H9 (cell line): ENCODE data around the gene C9orf72. TPM values are rescaled to one million over a fixed set of nuclear protein-coding genes. Genes with fewer than 3 reads are reported as not detected.

ENCODE experiments used
- DNase-seq: peaks from one replicate; pipeline ENCODE4 v3.0.0-alpha.2; 2017
- H2AFZ ChIP-seq: one replicate; pipeline ENCODE4 v1.6.1; 2013; ENCODE audit warnings: mild to moderate bottlenecking, low read length, control low read depth, moderate library complexity
- H2AK5ac ChIP-seq: 2 replicates; pipeline ENCODE4 v1.6.1; 2013; ENCODE audit warnings: low read length, control low read depth, mixed read lengths; ENCODE audit not compliant: insufficient read length
- H2BK120ac ChIP-seq: one replicate; pipeline ENCODE4 v1.6.1; 2013; ENCODE audit warnings: low read depth, mild to moderate bottlenecking, low read length, control low read depth, inconsistent platforms; ENCODE audit not compliant: poor library complexity, severe bottlenecking
- H2BK12ac ChIP-seq: 2 replicates; pipeline ENCODE4 v1.6.1; 2013; ENCODE audit warnings: low read length, control low read depth, mixed read lengths, low read depth; ENCODE audit not compliant: insufficient read length
- H2BK15ac ChIP-seq: 2 replicates; pipeline ENCODE4 v1.6.1; 2013; ENCODE audit warnings: low read depth, low read length, control low read depth
- H2BK20ac ChIP-seq: one replicate; pipeline ENCODE4 v1.6.1; 2013; ENCODE audit warnings: low read depth, mild to moderate bottlenecking, low read length, control low read depth, inconsistent platforms; ENCODE audit not compliant: poor library complexity, severe bottlenecking
- H2BK5ac ChIP-seq: 2 replicates; pipeline ENCODE4 v1.6.1; 2013; ENCODE audit warnings: low read length, control low read depth, mixed read lengths; ENCODE audit not compliant: insufficient read length
- H3K14ac ChIP-seq: 2 replicates; pipeline ENCODE4 v1.6.1; 2013; ENCODE audit warnings: low read length, control low read depth; ENCODE audit not compliant: insufficient read depth
- H3K18ac ChIP-seq: 2 replicates; pipeline ENCODE4 v1.6.1; 2013; ENCODE audit warnings: low read depth, mild to moderate bottlenecking, mixed read lengths, low read length, control low read depth; ENCODE audit not compliant: insufficient read length
- H3K23ac ChIP-seq: 2 replicates; pipeline ENCODE4 v1.6.1; 2013; ENCODE audit warnings: low read length, control low read depth, mixed read lengths, low read depth; ENCODE audit not compliant: insufficient read length
- H3K23me2 ChIP-seq: 2 replicates; pipeline ENCODE4 v1.6.1; 2013; ENCODE audit warnings: low read depth, mild to moderate bottlenecking, mixed read lengths, low read length, control low read depth; ENCODE audit not compliant: insufficient read length, poor library complexity, severe bottlenecking
- H3K27ac ChIP-seq: 2 replicates; pipeline ENCODE4 v1.5.1; 2013; ENCODE audit warnings: low read length, control low read depth, mixed read lengths, low read depth; ENCODE audit not compliant: insufficient read length
- H3K27me3 ChIP-seq: 2 replicates; pipeline ENCODE4 v1.6.1; 2013; ENCODE audit warnings: low read length, control low read depth, inconsistent platforms; ENCODE audit not compliant: insufficient read depth
- H3K4ac ChIP-seq: 2 replicates; pipeline ENCODE4 v1.6.1; 2013; ENCODE audit warnings: low read depth, mild to moderate bottlenecking, control low read depth, inconsistent platforms, low read length, moderate library complexity
- H3K4me1 ChIP-seq: 2 replicates; pipeline ENCODE4 v1.6.1; 2013; ENCODE audit warnings: low read length, control low read depth, inconsistent platforms; ENCODE audit not compliant: insufficient read depth
- H3K4me2 ChIP-seq: 2 replicates; pipeline ENCODE4 v1.6.1; 2013; ENCODE audit warnings: low read length, control low read depth, mixed read lengths; ENCODE audit not compliant: insufficient read length, insufficient read depth
- H3K56ac ChIP-seq: 2 replicates; pipeline ENCODE4 v1.6.1; 2013; ENCODE audit warnings: low read depth, mild to moderate bottlenecking, mixed read lengths, low read length, control low read depth; ENCODE audit not compliant: insufficient read length
- H3K79me1 ChIP-seq: 2 replicates; pipeline ENCODE4 v1.6.1; 2013; ENCODE audit warnings: low read depth, mild to moderate bottlenecking, moderate library complexity, low read length, control low read depth, inconsistent platforms; ENCODE audit not compliant: insufficient read depth, poor library complexity, severe bottlenecking
- H3K79me2 ChIP-seq: 2 replicates; pipeline ENCODE4 v1.6.1; 2013; ENCODE audit warnings: low read length, control low read depth, inconsistent platforms; ENCODE audit not compliant: insufficient read depth
- H3K9ac ChIP-seq: 2 replicates; pipeline ENCODE4 v1.6.1; 2013; ENCODE audit warnings: low read length, control low read depth, mixed read lengths; ENCODE audit not compliant: insufficient read length; ENCODE audit errors: extremely low read depth
- H3K9me3 ChIP-seq: one replicate; pipeline ENCODE4 v1.6.1; 2013; ENCODE audit warnings: low read depth, low read length, inconsistent platforms; ENCODE audit not compliant: control insufficient read depth
- H3T11ph ChIP-seq: one replicate; pipeline ENCODE4 v1.6.1; 2013; ENCODE audit warnings: mild to moderate bottlenecking, low read length, control low read depth, inconsistent platforms
- H4K20me1 ChIP-seq: one replicate; pipeline ENCODE4 v1.6.1; 2013; ENCODE audit not compliant: control insufficient read depth, insufficient read length, insufficient read depth
- H4K5ac ChIP-seq: 2 replicates; pipeline ENCODE4 v1.6.1; 2013; ENCODE audit warnings: low read depth, mild to moderate bottlenecking, mixed read lengths, low read length, control low read depth; ENCODE audit not compliant: insufficient read length
- H4K8ac ChIP-seq: replicated peaks from 2 replicates; pipeline ENCODE4 v1.6.1; 2013; ENCODE audit warnings: low read length, control low read depth, mixed read lengths, low read depth; ENCODE audit not compliant: insufficient read length
- H4K91ac ChIP-seq: 2 replicates; pipeline ENCODE4 v1.6.1; 2013; ENCODE audit warnings: low read depth, mild to moderate bottlenecking, moderate library complexity, mixed read lengths, low read length, control low read depth; ENCODE audit not compliant: insufficient read length
- H3K27ac Mint-ChIP-seq, 3 experiments: 2 replicates in 2 of 3; 3 replicates in 1 of 3; pipeline ENCODE4 v1.8.0; 2020 to 2021; ENCODE audit warnings: mixed read lengths in 3 of 3, mild to moderate bottlenecking in 1 of 3, moderate library complexity in 1 of 3
- H3K27me3 Mint-ChIP-seq: 2 replicates; pipeline ENCODE4 v1.8.0; 2021; ENCODE audit warnings: low read depth, mild to moderate bottlenecking, moderate library complexity, mixed read lengths
- H3K36me3 Mint-ChIP-seq, 3 experiments: 2 replicates in 2 of 3; 3 replicates in 1 of 3; pipeline ENCODE4 v1.8.0; 2020 to 2021; ENCODE audit warnings: low read depth in 3 of 3, mixed read lengths in 3 of 3; ENCODE audit not compliant: insufficient read depth in 1 of 3
- H3K4me1 Mint-ChIP-seq, 2 experiments: 2 replicates each; pipeline ENCODE4 v1.8.0; 2020; ENCODE audit warnings: mixed read lengths in 2 of 2
- H3K4me3 Mint-ChIP-seq, 2 experiments: 2 replicates in 1 of 2; 3 replicates in 1 of 2; pipeline ENCODE4 v1.8.0; 2020 to 2021; ENCODE audit warnings: mild to moderate bottlenecking in 2 of 2, mixed read lengths in 2 of 2, moderate library complexity in 1 of 2
- H3K9me3 Mint-ChIP-seq, 2 experiments: 2 replicates in 1 of 2; 3 replicates in 1 of 2; pipeline ENCODE4 v1.8.0; 2020; ENCODE audit warnings: mild to moderate bottlenecking in 2 of 2, mixed read lengths in 2 of 2, moderate library complexity in 1 of 2
- total RNA-seq: library from RNA; stranded (reverse); gene quantifications from 2 replicates; pipeline ENCODE4 v1.2.1, GENCODE V29; 2021
- TF ChIP-seq, protein P1 (sequence below): fragments of 200-600 bp; sonication (generic); conservative IDR thresholded peaks from 3 replicates; pipeline ENCODE4 v1.8.0; 2021; ENCODE audit warnings: antibody characterized with exemption, mild to moderate bottlenecking

Gene C9orf72
- total RNA-seq, 1 experiment from 2014 or later, result 17.0 TPM

DNA sequence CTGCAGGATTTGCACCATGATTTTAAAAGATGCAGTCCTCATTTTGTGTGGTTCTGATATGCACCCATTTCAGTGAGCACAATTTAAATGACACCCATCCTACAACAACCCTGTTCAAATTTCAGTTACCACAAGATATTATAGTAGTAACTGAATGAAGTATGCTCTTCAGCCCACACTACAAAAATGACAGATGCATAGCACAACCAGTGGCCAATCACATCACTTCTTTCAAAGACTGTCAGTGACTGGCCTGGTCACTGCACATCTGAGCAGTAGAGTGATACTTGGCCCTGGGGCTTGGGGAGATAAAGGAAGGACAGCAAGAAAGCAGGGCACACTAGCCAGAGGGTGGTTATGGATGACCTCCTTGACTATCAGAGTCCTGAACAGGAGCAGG, 69.0 kb downstream of the C9orf72 start:
- Histone ChIP-seq H2AFZ (no peak overlapping the region), H4K5ac (no peak overlapping the region), H3K23me2 (no peaks in the 10 kb centered on the region), H2AK5ac (no peak overlapping the region), H2BK120ac (no peak overlapping the region), H3K79me1 (no peaks in the 10 kb centered on the region), H2BK20ac (no peak overlapping the region), H3K9ac (no peak overlapping the region), H3K18ac (no peak overlapping the region), H4K91ac (no peak overlapping the region), H3K14ac (no peak overlapping the region), H3K79me2 (no peaks in the 10 kb centered on the region), H4K20me1 (no peaks in the 10 kb centered on the region), H3K9me3 (no peaks in the 10 kb centered on the region), H3K23ac (no peak overlapping the region), H3K56ac (no peak overlapping the region), H2BK15ac (no peak overlapping the region), H2BK5ac (no peak overlapping the region), H3K27ac (no peak overlapping the region), H3K4me2 (no peak overlapping the region), H3T11ph (no peak overlapping the region), H3K4me1 (peaks cover 3% of the 10 kb centered on the region; the same call in 1 of the 2 replicates), H3K27me3 (no peaks in the 10 kb centered on the region), H2BK12ac (no peak overlapping the region), H3K4ac (no peak overlapping the region), H4K8ac (no peak overlapping the region)
- Mint-ChIP-seq H3K4me3 (no peak overlapping the region), H3K9me3 (peaks cover 2 to 8% of the 10 kb centered on the region in 2 experiments; a peak in 2 of 5 replicates), H3K4me1 (peaks cover 22 to 33% of the 10 kb centered on the region in 2 experiments), H3K36me3 (peaks cover 13 to 17% (median 14%) of the 10 kb centered on the region in 3 experiments), H3K27me3 (no peaks in the 10 kb centered on the region), H3K27ac (no peak overlapping the region)
- no peak for DNase-seq
- TF ChIP-seq, protein P1, sequence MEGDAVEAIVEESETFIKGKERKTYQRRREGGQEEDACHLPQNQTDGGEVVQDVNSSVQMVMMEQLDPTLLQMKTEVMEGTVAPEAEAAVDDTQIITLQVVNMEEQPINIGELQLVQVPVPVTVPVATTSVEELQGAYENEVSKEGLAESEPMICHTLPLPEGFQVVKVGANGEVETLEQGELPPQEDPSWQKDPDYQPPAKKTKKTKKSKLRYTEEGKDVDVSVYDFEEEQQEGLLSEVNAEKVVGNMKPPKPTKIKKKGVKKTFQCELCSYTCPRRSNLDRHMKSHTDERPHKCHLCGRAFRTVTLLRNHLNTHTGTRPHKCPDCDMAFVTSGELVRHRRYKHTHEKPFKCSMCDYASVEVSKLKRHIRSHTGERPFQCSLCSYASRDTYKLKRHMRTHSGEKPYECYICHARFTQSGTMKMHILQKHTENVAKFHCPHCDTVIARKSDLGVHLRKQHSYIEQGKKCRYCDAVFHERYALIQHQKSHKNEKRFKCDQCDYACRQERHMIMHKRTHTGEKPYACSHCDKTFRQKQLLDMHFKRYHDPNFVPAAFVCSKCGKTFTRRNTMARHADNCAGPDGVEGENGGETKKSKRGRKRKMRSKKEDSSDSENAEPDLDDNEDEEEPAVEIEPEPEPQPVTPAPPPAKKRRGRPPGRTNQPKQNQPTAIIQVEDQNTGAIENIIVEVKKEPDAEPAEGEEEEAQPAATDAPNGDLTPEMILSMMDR, result no peak
